Parathyroid adenoma (tissue), 2 donors: ENCODE data around the gene APLNR.

Experiments used
- H2AFZ ChIP-seq: fragments of 300-600 bp; sonication (generic); one replicate; pipeline ENCODE4 v1.7.0; 2017; ENCODE audit warnings: antibody characterized with exemption, mild to moderate bottlenecking
- H3K27ac ChIP-seq: fragments of 300-600 bp; sonication (generic); one replicate; pipeline ENCODE4 v1.7.0; 2017
- H3K27me3 ChIP-seq: fragments of 300-600 bp; sonication (generic); one replicate; pipeline ENCODE4 v1.7.0; 2017; ENCODE audit warnings: low read length; ENCODE audit not compliant: control insufficient read depth, insufficient read depth
- H3K36me3 ChIP-seq: fragments of 300-600 bp; sonication (generic); one replicate; pipeline ENCODE4 v1.7.0; 2017; ENCODE audit warnings: low read length; ENCODE audit not compliant: control insufficient read depth, insufficient read depth
- H3K4me1 ChIP-seq: fragments of 300-600 bp; sonication (generic); one replicate; pipeline ENCODE4 v1.7.0; 2017; ENCODE audit warnings: control low read depth
- H3K4me2 ChIP-seq: fragments of 300-600 bp; sonication (generic); one replicate; pipeline ENCODE4 v1.7.0; 2017; ENCODE audit warnings: low read length
- H3K4me3 ChIP-seq: fragments of 300-600 bp; sonication (generic); one replicate; pipeline ENCODE4 v1.7.0; 2017; ENCODE audit warnings: low read depth, low read length
- H3K79me2 ChIP-seq: fragments of 300-600 bp; sonication (generic); one replicate; pipeline ENCODE4 v1.7.0; 2017; ENCODE audit warnings: control low read depth
- H3K9ac ChIP-seq: fragments of 300-600 bp; sonication (generic); one replicate; pipeline ENCODE4 v1.7.0; 2017; ENCODE audit warnings: mild to moderate bottlenecking
- H3K9me3 ChIP-seq: fragments of 300-600 bp; sonication (generic); one replicate; pipeline ENCODE4 v1.7.0; 2017; ENCODE audit warnings: low read length; ENCODE audit not compliant: control insufficient read depth
- TF ChIP-seq, protein P1 (sequence below): fragments of 300-600 bp; sonication (generic); IDR thresholded peaks from one replicate; pipeline ENCODE4 v1.7.0; 2017; ENCODE audit warnings: antibody characterized with exemption, mild to moderate bottlenecking
- donor health status: primary hyperparathyroidism.

The APLNR gene

DNA sequence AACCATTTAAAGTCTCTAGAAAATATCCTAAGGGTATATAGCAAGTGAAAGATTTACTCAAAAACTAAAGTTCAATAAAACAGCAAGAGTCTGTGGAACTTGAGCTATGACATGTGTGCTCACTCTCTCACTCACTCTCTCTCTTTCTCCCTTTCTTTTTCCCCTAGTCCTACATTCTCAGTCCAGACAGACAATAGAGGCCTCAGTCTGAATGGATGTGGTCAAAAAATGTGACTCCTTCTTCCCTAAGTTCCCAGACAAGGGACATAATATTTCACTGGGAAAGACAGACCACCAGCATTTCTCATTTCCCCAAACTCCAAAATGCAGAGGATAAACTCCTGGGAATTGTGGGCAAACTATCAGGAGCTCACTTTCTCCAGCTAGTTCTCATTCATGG, 17.6 kb upstream of the APLNR start:
- no peak overlapping the region for H3K27ac ChIP-seq
- H3K4me1 ChIP-seq, result no peaks in the 10 kb centered on the region
- H3K9me3 ChIP-seq, result no peaks in the 10 kb centered on the region
- no peak overlapping the region for H3K4me2 ChIP-seq
- H3K27me3 ChIP-seq, result no peaks in the 10 kb centered on the region
- no peaks in the 10 kb centered on the region for H3K36me3 ChIP-seq
- TF ChIP-seq, protein P1, sequence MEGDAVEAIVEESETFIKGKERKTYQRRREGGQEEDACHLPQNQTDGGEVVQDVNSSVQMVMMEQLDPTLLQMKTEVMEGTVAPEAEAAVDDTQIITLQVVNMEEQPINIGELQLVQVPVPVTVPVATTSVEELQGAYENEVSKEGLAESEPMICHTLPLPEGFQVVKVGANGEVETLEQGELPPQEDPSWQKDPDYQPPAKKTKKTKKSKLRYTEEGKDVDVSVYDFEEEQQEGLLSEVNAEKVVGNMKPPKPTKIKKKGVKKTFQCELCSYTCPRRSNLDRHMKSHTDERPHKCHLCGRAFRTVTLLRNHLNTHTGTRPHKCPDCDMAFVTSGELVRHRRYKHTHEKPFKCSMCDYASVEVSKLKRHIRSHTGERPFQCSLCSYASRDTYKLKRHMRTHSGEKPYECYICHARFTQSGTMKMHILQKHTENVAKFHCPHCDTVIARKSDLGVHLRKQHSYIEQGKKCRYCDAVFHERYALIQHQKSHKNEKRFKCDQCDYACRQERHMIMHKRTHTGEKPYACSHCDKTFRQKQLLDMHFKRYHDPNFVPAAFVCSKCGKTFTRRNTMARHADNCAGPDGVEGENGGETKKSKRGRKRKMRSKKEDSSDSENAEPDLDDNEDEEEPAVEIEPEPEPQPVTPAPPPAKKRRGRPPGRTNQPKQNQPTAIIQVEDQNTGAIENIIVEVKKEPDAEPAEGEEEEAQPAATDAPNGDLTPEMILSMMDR, result no peak
- no peak overlapping the region for H2AFZ ChIP-seq
- H3K9ac ChIP-seq, result no peak overlapping the region
- no peaks in the 10 kb centered on the region for H3K79me2 ChIP-seq
- no peak overlapping the region for H3K4me3 ChIP-seq

DNA sequence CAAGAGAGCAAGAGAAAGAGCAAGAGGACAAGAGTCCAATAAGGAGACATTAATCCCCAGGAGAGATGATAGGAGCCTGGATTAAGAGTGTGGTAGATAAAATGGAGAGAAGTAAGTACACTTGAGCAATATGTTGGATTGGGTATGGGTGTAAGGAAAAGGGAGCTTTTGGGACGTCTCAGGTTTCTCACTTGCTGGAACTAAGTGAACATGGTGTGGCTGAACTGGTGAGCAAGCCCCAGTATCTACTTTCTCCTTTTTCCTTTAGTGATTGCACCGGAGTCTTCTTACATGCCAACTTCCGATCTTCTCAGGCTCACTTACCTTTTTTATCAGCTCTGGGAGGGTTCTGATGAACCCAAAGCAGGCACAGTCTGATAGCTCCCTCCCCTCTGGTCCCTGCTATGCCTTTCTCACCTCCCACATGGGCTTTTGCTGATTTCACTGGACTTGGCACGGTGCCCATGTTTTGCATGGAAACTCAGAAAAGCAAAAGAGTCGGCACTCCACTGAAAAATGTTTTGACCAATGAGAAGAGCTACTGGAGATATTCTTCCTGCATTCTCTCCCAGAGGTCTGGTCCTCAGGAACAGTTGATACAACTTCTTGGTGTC, 14.5 kb upstream of the APLNR start:
- Histone ChIP-seq H3K79me2 (no peaks in the 10 kb centered on the region), H2AFZ (no peak overlapping the region), H3K36me3 (no peaks in the 10 kb centered on the region), H3K4me1 (no peaks in the 10 kb centered on the region), H3K9ac (no peak overlapping the region), H3K4me2 (no peak overlapping the region), H3K27me3 (no peaks in the 10 kb centered on the region), H3K9me3 (no peaks in the 10 kb centered on the region), H3K4me3 (no peak overlapping the region), H3K27ac (no peak overlapping the region)
- TF ChIP-seq, protein P1, result no peak

DNA sequence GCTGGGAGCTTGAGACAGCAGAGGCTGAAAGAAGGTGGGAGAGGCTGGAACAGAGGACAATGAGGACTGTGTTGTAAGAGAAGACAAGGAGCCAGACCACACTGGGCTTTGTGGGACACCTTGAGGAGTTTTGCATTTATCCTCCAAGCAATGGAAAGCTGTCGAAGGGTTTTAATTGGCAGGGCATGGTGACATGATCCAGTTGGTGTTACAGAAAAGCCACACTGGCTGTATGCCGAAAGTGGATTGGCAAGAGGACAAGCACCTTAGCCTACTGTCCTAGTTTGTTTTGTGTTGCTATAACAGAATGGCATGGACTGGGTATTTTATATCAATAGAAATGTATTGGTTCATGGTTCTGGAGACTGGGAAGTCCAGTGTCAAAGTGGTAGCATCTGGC, 14.0 kb upstream of the APLNR start:
- Histone ChIP-seq H3K79me2 (no peaks in the 10 kb centered on the region), H3K27me3 (no peaks in the 10 kb centered on the region), H3K4me3 (no peak overlapping the region), H3K4me2 (no peak overlapping the region), H3K27ac (no peak overlapping the region), H2AFZ (no peak overlapping the region), H3K4me1 (no peaks in the 10 kb centered on the region), H3K9ac (no peak overlapping the region), H3K9me3 (no peaks in the 10 kb centered on the region), H3K36me3 (no peaks in the 10 kb centered on the region)
- TF ChIP-seq, protein P1, result no peak

DNA sequence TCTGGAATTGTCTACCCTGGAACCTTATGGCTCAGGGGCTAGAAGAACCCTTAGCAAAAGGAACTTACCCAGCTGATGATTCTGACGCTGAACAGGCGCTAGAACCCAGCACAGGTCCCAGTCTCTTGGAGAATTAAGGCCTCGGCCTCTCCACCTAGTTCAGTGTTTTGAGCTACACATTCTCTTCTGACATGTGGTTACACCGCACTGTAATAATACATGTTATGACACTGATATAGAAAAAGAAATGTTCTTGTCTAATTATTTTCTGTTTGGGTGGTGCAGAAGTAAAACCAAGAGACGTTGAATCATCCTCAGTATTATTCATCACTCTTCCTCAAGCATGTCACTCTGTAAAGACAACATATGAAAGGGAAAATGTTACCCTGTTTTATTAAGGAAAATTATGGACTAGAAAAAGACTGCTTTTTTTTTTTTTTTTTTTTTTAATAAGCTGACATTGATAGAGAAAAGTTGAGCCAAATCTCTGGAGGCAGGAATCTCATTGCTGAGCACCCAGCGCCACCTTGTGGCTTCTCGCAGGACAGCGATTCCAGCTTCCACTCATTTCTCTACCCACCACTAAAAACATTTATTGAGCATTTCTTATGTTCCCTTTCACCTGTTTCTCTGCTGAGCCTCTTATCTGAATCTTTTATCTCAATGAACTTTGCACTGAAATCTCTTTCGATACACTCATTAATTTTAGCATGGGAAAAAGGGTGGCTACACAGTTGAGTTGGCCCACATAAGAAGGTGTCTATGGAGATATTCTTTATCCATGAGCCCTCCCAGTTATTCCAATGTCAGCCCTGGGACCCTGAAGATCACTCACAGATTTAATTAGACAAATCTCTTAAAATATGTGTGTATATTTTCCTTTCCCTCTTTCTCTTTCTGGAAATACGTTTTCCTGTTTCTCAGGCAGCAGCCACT, 12.6 kb upstream of the APLNR start:
- TF ChIP-seq, protein P1, result peak; percentile 64
- Histone ChIP-seq H3K36me3 (no peaks in the 10 kb centered on the region), H3K9me3 (no peaks in the 10 kb centered on the region), H2AFZ (peak overlapping the region; percentile 14), H3K4me3 (no peak overlapping the region), H3K9ac (no peak overlapping the region), H3K79me2 (no peaks in the 10 kb centered on the region), H3K27me3 (no peaks in the 10 kb centered on the region), H3K4me1 (no peaks in the 10 kb centered on the region), H3K4me2 (no peak overlapping the region), H3K27ac (no peak overlapping the region)
